Measurements from ENCODE around the gene TAS1R3. TPM values are rescaled to one million over a fixed set of nuclear protein-coding genes. Genes with fewer than 3 reads are reported as not detected.

The TAS1R3 gene
- total RNA-seq, 2 donors from 2014 or later, result 0.09 to 0.35 TPM

DNA sequence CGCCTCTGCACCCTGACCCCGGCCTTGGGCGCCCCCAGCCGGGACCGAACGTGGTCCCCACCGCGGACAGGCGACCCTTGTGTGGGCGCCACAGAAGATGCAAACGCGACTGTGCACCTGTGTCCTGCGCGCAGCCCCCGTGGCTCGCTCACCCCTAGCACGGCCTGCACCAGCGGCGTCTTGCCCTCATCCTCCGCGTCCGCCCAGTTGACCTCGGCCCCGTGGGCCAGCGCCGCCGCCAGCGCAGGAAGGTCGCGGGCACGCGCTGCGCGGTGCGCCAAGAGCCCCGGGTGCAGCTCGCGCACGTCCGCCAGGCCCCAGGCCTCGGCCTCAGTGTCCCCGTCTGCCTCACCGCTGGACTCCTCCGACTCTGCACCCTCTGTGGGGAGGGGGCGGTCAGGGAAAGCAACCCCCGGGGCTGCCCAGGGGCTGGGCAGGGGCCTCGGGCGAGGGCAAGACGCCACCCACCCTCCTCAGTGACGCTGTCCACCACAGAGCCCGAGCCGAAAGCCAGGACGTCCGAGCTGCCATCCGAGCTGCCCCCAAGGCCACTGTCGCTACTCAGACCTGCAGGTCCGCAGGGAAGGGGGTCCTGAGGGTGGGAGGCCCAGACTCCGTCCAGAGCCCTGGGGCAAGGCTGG lies 36.7 kb upstream of the TAS1R3 start:
- Mint-ChIP-seq H3K36me3 (ENCODE audit: low read depth) (no peaks in the 10 kb centered on the region), H3K4me1 (no peaks in the 10 kb centered on the region), H3K4me3 (no peak overlapping the region), H3K9me3 (peaks cover 2% of the 10 kb centered on the region), H3K27me3 (ENCODE audit: insufficient read depth) (no peaks in the 10 kb centered on the region), H3K27ac (no peak overlapping the region)
- no peaks in the 10 kb centered on the region for H3K9me3 ChIP-seq (ENCODE audit: control insufficient read depth, low read length)
- DNase-seq, result no peak
- TF ChIP-seq, protein P1, sequence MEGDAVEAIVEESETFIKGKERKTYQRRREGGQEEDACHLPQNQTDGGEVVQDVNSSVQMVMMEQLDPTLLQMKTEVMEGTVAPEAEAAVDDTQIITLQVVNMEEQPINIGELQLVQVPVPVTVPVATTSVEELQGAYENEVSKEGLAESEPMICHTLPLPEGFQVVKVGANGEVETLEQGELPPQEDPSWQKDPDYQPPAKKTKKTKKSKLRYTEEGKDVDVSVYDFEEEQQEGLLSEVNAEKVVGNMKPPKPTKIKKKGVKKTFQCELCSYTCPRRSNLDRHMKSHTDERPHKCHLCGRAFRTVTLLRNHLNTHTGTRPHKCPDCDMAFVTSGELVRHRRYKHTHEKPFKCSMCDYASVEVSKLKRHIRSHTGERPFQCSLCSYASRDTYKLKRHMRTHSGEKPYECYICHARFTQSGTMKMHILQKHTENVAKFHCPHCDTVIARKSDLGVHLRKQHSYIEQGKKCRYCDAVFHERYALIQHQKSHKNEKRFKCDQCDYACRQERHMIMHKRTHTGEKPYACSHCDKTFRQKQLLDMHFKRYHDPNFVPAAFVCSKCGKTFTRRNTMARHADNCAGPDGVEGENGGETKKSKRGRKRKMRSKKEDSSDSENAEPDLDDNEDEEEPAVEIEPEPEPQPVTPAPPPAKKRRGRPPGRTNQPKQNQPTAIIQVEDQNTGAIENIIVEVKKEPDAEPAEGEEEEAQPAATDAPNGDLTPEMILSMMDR (conservative IDR thresholded peaks at IDR 0.05), result no peak
- no peak overlapping the region for H3K27ac ChIP-seq (ENCODE audit: low read depth, low read length)
- WGBS, 2 experiments (ENCODE audit: insufficient coverage in 1 of 2, insufficient read length in 1 of 2), result 94 to 95% methylated on average over 41 to 58 of the region's 58 CpGs
- H3K4me1 ChIP-seq (ENCODE audit: control insufficient read depth, insufficient read depth, low read length), result no peaks in the 10 kb centered on the region
- no peaks in the 10 kb centered on the region for H3K27me3 ChIP-seq (ENCODE audit: control insufficient read depth, insufficient read depth, low read length, poor library complexity, severe bottlenecking)
- no peaks in the 10 kb centered on the region for H3K36me3 ChIP-seq (ENCODE audit: control insufficient read depth, insufficient read depth, low read length)
- H3K9ac ChIP-seq (ENCODE audit: extremely low read depth, low read length, poor library complexity, severe bottlenecking), result no peak overlapping the region
- H3K4me3 ChIP-seq (ENCODE audit: low read length), result no peak overlapping the region

- H3K27ac Mint-ChIP-seq, result no peak overlapping the region
- Histone ChIP-seq H3K4me1 (ENCODE audit: control insufficient read depth, insufficient read depth, low read length) (no peaks in the 10 kb centered on the region), H3K27ac (ENCODE audit: low read depth, low read length) (no peak overlapping the region), H3K4me3 (ENCODE audit: low read length) (no peak overlapping the region), H3K9me3 (ENCODE audit: control insufficient read depth, low read length) (no peaks in the 10 kb centered on the region), H3K27me3 (ENCODE audit: control insufficient read depth, insufficient read depth, low read length, poor library complexity, severe bottlenecking) (no peaks in the 10 kb centered on the region), H3K9ac (ENCODE audit: extremely low read depth, low read length, poor library complexity, severe bottlenecking) (no peak overlapping the region), H3K36me3 (ENCODE audit: control insufficient read depth, insufficient read depth, low read length) (no peaks in the 10 kb centered on the region)
- no peaks in the 10 kb centered on the region for H3K36me3 Mint-ChIP-seq (ENCODE audit: low read depth)
- H3K9me3 Mint-ChIP-seq, result no peaks in the 10 kb centered on the region
- DNase-seq, result no peak
- H3K27me3 Mint-ChIP-seq (ENCODE audit: insufficient read depth), result no peaks in the 10 kb centered on the region
- TF ChIP-seq, protein P1 (conservative IDR thresholded peaks at IDR 0.05), result no peak
- no peaks in the 10 kb centered on the region for H3K4me1 Mint-ChIP-seq
- no peak overlapping the region for H3K4me3 Mint-ChIP-seq
- WGBS, 2 experiments (ENCODE audit: insufficient coverage in 1 of 2, insufficient read length in 1 of 2), result 94 to 95% methylated on average over 18 to 35 of the region's 35 CpGs
Measured at GRCh38 chr1:1295154-1295923, 35.7 kb upstream of the TAS1R3 start.

GRCh38 chr1:1296070-1297061 lies 34.7 kb upstream of the TAS1R3 start:
- H3K27me3 ChIP-seq (ENCODE audit: control insufficient read depth, insufficient read depth, low read length, poor library complexity, severe bottlenecking), result no peaks in the 10 kb centered on the region
- 92 to 97% methylated on average over 50 to 62 of the region's 62 CpGs for WGBS, 2 experiments (ENCODE audit: insufficient coverage in 1 of 2, insufficient read length in 1 of 2)
- no peaks in the 10 kb centered on the region for H3K36me3 ChIP-seq (ENCODE audit: control insufficient read depth, insufficient read depth, low read length)
- Mint-ChIP-seq H3K9me3 (no peaks in the 10 kb centered on the region), H3K27me3 (ENCODE audit: insufficient read depth) (no peaks in the 10 kb centered on the region), H3K27ac (no peak overlapping the region), H3K36me3 (ENCODE audit: low read depth) (no peaks in the 10 kb centered on the region), H3K4me1 (no peaks in the 10 kb centered on the region), H3K4me3 (no peak overlapping the region)
- H3K4me1 ChIP-seq (ENCODE audit: control insufficient read depth, insufficient read depth, low read length), result no peaks in the 10 kb centered on the region
- TF ChIP-seq, protein P1 (conservative IDR thresholded peaks at IDR 0.05), result no peak
- DNase-seq, result no peak
- H3K27ac ChIP-seq (ENCODE audit: low read depth, low read length), result no peak overlapping the region
- H3K4me3 ChIP-seq (ENCODE audit: low read length), result no peak overlapping the region
- no peaks in the 10 kb centered on the region for H3K9me3 ChIP-seq (ENCODE audit: control insufficient read depth, low read length)
- no peak overlapping the region for H3K9ac ChIP-seq (ENCODE audit: extremely low read depth, low read length, poor library complexity, severe bottlenecking)
